Cardiac fibroblast (primary cell): ENCODE data around the gene ATP11A.

ENCODE experiments used
- DNase-seq, 2 donors: peaks; one replicate each; pipeline versions ENCODE4 v3.0.0 to v3.0.0-alpha.2; 2010; ENCODE audit warnings: low read depth in 2 of 2
- H3K4me3 ChIP-seq, 2 donors: replicated peaks in 1 of 2; 1 replicate in 1 of 2; 2 replicates in 1 of 2; pipeline ENCODE4 v1.5.1; 2011; ENCODE audit warnings: low read depth in 2 of 2, low read length in 2 of 2, mild to moderate bottlenecking in 2 of 2, moderate library complexity in 1 of 2
- CTCF ChIP-seq: IDR thresholded peaks from one replicate; pipeline ENCODE4 v1.5.1; 2011; ENCODE audit warnings: low read depth, mild to moderate bottlenecking, low read length, inconsistent platforms

ATP11A gene

GRCh38 chr13:112714376-112715174 is 24.7 kb downstream of the ATP11A start:
- no peak for DNase-seq
- no peak for TF ChIP-seq CTCF
- no peak overlapping the region for H3K4me3 ChIP-seq

GRCh38 chr13:112715210-112715609 is 25.4 kb downstream of the ATP11A start:
- TF ChIP-seq CTCF: no peak
- DNase-seq: no peak
- H3K4me3 ChIP-seq: no peak overlapping the region

GRCh38 chr13:112715715-112716460 is 26.1 kb downstream of the ATP11A start:
- no peak overlapping the region for H3K4me3 ChIP-seq
- no peak for DNase-seq
- TF ChIP-seq CTCF: no peak

GRCh38 chr13:112716461-112716820 is 26.6 kb downstream of the ATP11A start:
- no peak for TF ChIP-seq CTCF
- no peak for DNase-seq
- no peak overlapping the region for H3K4me3 ChIP-seq

GRCh38 chr13:112716841-112717520 is 27.1 kb downstream of the ATP11A start:
- TF ChIP-seq CTCF: no peak
- no peak overlapping the region for H3K4me3 ChIP-seq
- DNase-seq: no peak

- DNase-seq: no peak
Observed at GRCh38 chr13:112718318-112718717, 28.5 kb downstream of the ATP11A start.

More at GRCh38 chr13:112718318-112718717, 28.5 kb downstream of the ATP11A start:
- no peak overlapping the region for H3K4me3 ChIP-seq
- no peak for TF ChIP-seq CTCF
